ENCODE measurements around the gene INO80B. TPM values are rescaled to one million over a fixed set of nuclear protein-coding genes. Genes with fewer than 3 reads are reported as not detected.

The INO80B gene
- total and polyA plus RNA-seq, 9 of the 15 experiments (the other 6 are each of a cell fraction or from before 2014, with no cell fraction given): 0.41 to 22.6 (median 9.0) TPM

DNA sequence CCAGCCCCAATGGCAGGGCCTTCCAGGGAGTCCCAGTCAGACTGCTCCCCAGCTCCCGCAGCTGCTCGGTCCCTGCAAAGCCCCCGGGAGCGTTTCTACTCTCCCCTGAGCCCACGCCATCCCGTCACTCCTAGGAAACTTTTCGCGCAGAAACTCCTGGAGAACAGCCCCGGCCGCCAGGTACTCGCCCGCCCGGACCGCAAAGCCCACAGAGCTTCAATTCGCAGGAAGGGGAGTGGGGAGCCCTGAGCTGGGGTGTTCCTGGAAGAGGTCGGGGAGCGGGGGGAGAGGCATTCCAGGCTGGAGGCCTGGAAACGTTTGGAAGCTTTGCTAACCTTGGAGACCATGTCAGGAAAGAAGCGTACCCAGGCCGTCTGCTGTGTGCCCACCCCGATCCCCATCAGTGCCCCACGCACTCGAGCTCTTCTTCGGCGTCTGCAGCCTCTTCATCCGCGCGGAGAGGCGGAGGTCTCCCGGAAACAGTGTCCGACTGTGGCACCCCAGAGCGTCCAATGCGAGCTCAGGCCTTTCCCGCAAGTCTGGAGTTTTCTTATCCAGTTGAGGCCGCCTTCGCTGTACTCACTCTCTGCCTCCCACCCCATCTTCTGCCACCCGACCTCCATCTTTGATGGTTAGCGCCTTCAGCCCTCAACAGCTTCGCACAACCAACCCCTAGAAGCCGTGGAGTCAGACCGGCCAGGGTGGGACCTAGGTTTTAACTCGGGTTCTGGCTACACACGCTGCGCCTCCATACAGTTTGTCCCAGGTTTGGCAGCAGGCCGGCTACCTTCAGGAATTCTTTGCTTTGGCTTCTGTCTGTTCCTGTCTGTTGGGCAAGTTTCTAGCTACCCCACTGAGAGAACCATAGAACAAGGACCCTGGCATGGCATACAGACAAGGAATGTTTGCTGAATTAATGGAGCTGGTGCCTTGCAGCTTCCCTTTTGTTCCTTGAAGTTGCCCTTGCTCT lies 48.9 kb downstream of the INO80B start (continued):
- TF ChIP-seq, protein P1, sequence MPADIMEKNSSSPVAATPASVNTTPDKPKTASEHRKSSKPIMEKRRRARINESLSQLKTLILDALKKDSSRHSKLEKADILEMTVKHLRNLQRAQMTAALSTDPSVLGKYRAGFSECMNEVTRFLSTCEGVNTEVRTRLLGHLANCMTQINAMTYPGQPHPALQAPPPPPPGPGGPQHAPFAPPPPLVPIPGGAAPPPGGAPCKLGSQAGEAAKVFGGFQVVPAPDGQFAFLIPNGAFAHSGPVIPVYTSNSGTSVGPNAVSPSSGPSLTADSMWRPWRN (IDR thresholded peaks at IDR 0.05; ENCODE audit: low read depth): 0 out of 2 replicates have a peak, but pooled peaks have one; percentile 2
- TF ChIP-seq GTF2E2 (tag; IDR thresholded peaks at IDR 0.05) (peak; percentile 55), HDAC8 (tag; IDR thresholded peaks at IDR 0.05) (no peak), ZNF766 (CRISPR knock-in tag; conservative IDR thresholded peaks at IDR 0.05) (0 out of 2 replicates have a peak, but pooled peaks have one; percentile 48), KDM1A (IDR thresholded peaks at IDR 0.05) (0 out of 4 replicates have a peak, but pooled peaks of 1 of the 2 experiments have one; percentile 7), ARID1B (IDR thresholded peaks at IDR 0.05) (0 out of 2 replicates have a peak, but pooled peaks have one; percentile 5), ARNT (IDR thresholded peaks at IDR 0.05) (0 out of 4 replicates have a peak, but pooled peaks of 1 of the 2 experiments have one; percentile 14), ELF1 (tag; IDR thresholded peaks at IDR 0.05) (0 out of 2 replicates have a peak, but pooled peaks have one; percentile 11), KLF13 (tag; IDR thresholded peaks at IDR 0.05; ENCODE audit: borderline replicate concordance, low read depth) (no peak), DNMT1 (IDR thresholded peaks at IDR 0.05) (no peak), SIN3A (IDR thresholded peaks at IDR 0.05; ENCODE audit: borderline replicate concordance in 2 of 2, control insufficient read depth in 1 of 2, low read depth in 2 of 2, low read length in 2 of 2) (peak in 1 of 2 experiments; percentile 19; a peak in 1 of 4 replicates), NRF1 (conservative IDR thresholded peaks at IDR 0.05 in 1 of 2, IDR thresholded peaks at IDR 0.05 in 1 of 2) (0 out of 4 replicates have a peak, but pooled peaks of 1 of the 2 experiments have one; percentile 11), ESRRA (IDR thresholded peaks at IDR 0.05; ENCODE audit: borderline replicate concordance, low read depth) (no peak)
- TF ChIP-seq, protein P2, sequence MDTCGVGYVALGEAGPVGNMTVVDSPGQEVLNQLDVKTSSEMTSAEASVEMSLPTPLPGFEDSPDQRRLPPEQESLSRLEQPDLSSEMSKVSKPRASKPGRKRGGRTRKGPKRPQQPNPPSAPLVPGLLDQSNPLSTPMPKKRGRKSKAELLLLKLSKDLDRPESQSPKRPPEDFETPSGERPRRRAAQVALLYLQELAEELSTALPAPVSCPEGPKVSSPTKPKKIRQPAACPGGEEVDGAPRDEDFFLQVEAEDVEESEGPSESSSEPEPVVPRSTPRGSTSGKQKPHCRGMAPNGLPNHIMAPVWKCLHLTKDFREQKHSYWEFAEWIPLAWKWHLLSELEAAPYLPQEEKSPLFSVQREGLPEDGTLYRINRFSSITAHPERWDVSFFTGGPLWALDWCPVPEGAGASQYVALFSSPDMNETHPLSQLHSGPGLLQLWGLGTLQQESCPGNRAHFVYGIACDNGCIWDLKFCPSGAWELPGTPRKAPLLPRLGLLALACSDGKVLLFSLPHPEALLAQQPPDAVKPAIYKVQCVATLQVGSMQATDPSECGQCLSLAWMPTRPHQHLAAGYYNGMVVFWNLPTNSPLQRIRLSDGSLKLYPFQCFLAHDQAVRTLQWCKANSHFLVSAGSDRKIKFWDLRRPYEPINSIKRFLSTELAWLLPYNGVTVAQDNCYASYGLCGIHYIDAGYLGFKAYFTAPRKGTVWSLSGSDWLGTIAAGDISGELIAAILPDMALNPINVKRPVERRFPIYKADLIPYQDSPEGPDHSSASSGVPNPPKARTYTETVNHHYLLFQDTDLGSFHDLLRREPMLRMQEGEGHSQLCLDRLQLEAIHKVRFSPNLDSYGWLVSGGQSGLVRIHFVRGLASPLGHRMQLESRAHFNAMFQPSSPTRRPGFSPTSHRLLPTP (IDR thresholded peaks at IDR 0.05; ENCODE audit: borderline replicate concordance, extremely low read depth, insufficient read length): no peak
- TF ChIP-seq, protein P3, sequence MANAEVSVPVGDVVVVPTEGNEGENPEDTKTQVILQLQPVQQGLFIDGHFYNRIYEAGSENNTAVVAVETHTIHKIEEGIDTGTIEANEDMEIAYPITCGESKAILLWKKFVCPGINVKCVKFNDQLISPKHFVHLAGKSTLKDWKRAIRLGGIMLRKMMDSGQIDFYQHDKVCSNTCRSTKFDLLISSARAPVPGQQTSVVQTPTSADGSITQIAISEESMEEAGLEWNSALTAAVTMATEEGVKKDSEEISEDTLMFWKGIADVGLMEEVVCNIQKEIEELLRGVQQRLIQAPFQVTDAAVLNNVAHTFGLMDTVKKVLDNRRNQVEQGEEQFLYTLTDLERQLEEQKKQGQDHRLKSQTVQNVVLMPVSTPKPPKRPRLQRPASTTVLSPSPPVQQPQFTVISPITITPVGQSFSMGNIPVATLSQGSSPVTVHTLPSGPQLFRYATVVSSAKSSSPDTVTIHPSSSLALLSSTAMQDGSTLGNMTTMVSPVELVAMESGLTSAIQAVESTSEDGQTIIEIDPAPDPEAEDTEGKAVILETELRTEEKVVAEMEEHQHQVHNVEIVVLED (CRISPR knock-in tag; IDR thresholded peaks at IDR 0.05): no peak
- TF ChIP-seq, protein P4, sequence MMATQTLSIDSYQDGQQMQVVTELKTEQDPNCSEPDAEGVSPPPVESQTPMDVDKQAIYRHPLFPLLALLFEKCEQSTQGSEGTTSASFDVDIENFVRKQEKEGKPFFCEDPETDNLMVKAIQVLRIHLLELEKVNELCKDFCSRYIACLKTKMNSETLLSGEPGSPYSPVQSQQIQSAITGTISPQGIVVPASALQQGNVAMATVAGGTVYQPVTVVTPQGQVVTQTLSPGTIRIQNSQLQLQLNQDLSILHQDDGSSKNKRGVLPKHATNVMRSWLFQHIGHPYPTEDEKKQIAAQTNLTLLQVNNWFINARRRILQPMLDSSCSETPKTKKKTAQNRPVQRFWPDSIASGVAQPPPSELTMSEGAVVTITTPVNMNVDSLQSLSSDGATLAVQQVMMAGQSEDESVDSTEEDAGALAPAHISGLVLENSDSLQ (IDR thresholded peaks at IDR 0.05): peak; percentile 3
- TF ChIP-seq, protein P5, sequence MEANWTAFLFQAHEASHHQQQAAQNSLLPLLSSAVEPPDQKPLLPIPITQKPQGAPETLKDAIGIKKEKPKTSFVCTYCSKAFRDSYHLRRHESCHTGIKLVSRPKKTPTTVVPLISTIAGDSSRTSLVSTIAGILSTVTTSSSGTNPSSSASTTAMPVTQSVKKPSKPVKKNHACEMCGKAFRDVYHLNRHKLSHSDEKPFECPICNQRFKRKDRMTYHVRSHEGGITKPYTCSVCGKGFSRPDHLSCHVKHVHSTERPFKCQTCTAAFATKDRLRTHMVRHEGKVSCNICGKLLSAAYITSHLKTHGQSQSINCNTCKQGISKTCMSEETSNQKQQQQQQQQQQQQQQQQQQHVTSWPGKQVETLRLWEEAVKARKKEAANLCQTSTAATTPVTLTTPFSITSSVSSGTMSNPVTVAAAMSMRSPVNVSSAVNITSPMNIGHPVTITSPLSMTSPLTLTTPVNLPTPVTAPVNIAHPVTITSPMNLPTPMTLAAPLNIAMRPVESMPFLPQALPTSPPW (CRISPR knock-in tag; IDR thresholded peaks at IDR 0.05): peak; percentile 24; the same call in 1 of the 2 replicates

Data from K562 (cell line).